Activated T-helper 1 cell treated with Interleukin-2 at 50 U/mL for 16 hours (primary cell): ENCODE results near the gene ATP5ME.
"Not testable (repeated sequence)": the region's sequence is repeated elsewhere in the genome, so short reads cannot be mapped to it uniquely, and the experiment has no call there.

Experiments
- DNase-seq: peaks from one replicate; pipeline ENCODE4 v3.0.0-alpha.2; 2020; ENCODE audit warnings: low read depth

ATP5ME gene

GRCh38 chr4:668219-668618 is 5.9 kb downstream of the ATP5ME start:
- not testable (repeated sequence) for DNase-seq

GRCh38 chr4:667545-667925 is 6.5 kb downstream of the ATP5ME start:
- DNase-seq, result no peak

GRCh38 chr4:666822-667544 is 7.1 kb downstream of the ATP5ME start:
- DNase-seq, result no peak

GRCh38 chr4:666436-666810 is 7.7 kb downstream of the ATP5ME start:
- no peak for DNase-seq

- no peak for DNase-seq
Observed at GRCh38 chr4:665751-666435, 8.2 kb downstream of the ATP5ME start.

GRCh38 chr4:665381-665750 is 8.7 kb downstream of the ATP5ME start:
- DNase-seq, result no peak

- DNase-seq, result no peak
Observed at GRCh38 chr4:664713-665231, 9.3 kb downstream of the ATP5ME start.

GRCh38 chr4:663438-664428 is 10.3 kb downstream of the ATP5ME start:
- peak; percentile 66 for DNase-seq

GRCh38 chr4:663046-663437 is 11.0 kb downstream of the ATP5ME start:
- DNase-seq, result no peak

GRCh38 chr4:661881-662761 is 12.0 kb downstream of the ATP5ME start:
- DNase-seq, result no peak

GRCh38 chr4:661231-661630 is 12.8 kb downstream of the ATP5ME start:
- no peak for DNase-seq

GRCh38 chr4:660401-660800 is 13.7 kb downstream of the ATP5ME start:
- DNase-seq, result no peak

- no peak for DNase-seq
Observed at GRCh38 chr4:659851-660250, 14.2 kb downstream of the ATP5ME start.

- DNase-seq, result no peak
Observed at GRCh38 chr4:658681-659667, 15.1 kb downstream of the ATP5ME start.

GRCh38 chr4:657834-658667 is 16.0 kb downstream of the ATP5ME start:
- no peak for DNase-seq

GRCh38 chr4:657338-657833 is 16.7 kb downstream of the ATP5ME start:
- no peak for DNase-seq

- no peak for DNase-seq
Observed at GRCh38 chr4:656436-657337, 17.4 kb downstream of the ATP5ME start.
